ENCODE data around the gene VIM. TPM values are rescaled to one million over a fixed set of nuclear protein-coding genes. Genes with fewer than 3 reads are reported as not detected.

Gene VIM
- polyA plus RNA-seq, 1 donor (not counting 4 experiments of a cell fraction or from before 2014, with no cell fraction given): 495 TPM

- Histone ChIP-seq H3K4me2 (ENCODE audit: control insufficient read depth, extremely low read depth, insufficient read depth, low read depth, low read length) (peak overlapping the region; percentile 63), H3K9me3 (ENCODE audit: control insufficient read depth, low read depth, low read length) (peaks cover 5% of the 10 kb centered on the region), H3K4me3 (ENCODE audit: control insufficient read depth in 2 of 3, extremely low read depth in 1 of 3, insufficient read depth in 2 of 3, low read depth in 1 of 3, low read length in 3 of 3) (no peak overlapping the region), H4K20me1 (ENCODE audit: control insufficient read depth, extremely low read depth, insufficient read depth, low read length) (no peaks in the 10 kb centered on the region), H3K36me3 (ENCODE audit: control insufficient read depth in 2 of 2, extremely low read depth in 1 of 2, insufficient read depth in 2 of 2, low read length in 2 of 2) (no peaks in the 10 kb centered on the region), H3K27ac (ENCODE audit: control insufficient read depth, insufficient read depth, low read length) (no peak overlapping the region), H3K4me1 (ENCODE audit: control insufficient read depth, extremely low read depth, insufficient read depth, low read length) (no peaks in the 10 kb centered on the region), H3K79me2 (ENCODE audit: control insufficient read depth, insufficient read depth, low read length) (no peaks in the 10 kb centered on the region), H2AFZ (ENCODE audit: control insufficient read depth, low read length) (peak overlapping the region; percentile 65), H3K9ac (ENCODE audit: control insufficient read depth, extremely low read depth, insufficient read depth, low read length) (no peak overlapping the region), H3K27me3 (ENCODE audit: control insufficient read depth, extremely low read depth, insufficient read depth, low read length) (no peaks in the 10 kb centered on the region), H3K9me1 (ENCODE audit: control insufficient read depth, extremely low read depth, insufficient read depth, low read length) (no peaks in the 10 kb centered on the region)
- TF ChIP-seq, protein P1, sequence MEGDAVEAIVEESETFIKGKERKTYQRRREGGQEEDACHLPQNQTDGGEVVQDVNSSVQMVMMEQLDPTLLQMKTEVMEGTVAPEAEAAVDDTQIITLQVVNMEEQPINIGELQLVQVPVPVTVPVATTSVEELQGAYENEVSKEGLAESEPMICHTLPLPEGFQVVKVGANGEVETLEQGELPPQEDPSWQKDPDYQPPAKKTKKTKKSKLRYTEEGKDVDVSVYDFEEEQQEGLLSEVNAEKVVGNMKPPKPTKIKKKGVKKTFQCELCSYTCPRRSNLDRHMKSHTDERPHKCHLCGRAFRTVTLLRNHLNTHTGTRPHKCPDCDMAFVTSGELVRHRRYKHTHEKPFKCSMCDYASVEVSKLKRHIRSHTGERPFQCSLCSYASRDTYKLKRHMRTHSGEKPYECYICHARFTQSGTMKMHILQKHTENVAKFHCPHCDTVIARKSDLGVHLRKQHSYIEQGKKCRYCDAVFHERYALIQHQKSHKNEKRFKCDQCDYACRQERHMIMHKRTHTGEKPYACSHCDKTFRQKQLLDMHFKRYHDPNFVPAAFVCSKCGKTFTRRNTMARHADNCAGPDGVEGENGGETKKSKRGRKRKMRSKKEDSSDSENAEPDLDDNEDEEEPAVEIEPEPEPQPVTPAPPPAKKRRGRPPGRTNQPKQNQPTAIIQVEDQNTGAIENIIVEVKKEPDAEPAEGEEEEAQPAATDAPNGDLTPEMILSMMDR (optimal IDR thresholded peaks at IDR 0.05 in 1 of 3, IDR thresholded peaks at IDR 0.05 in 1 of 3, conservative IDR thresholded peaks at IDR 0.05 in 1 of 3; ENCODE audit: extremely low read depth in 1 of 3, insufficient read depth in 2 of 3, low read length in 3 of 3): peak; percentile 66 to 82 (median 71)
- TF ChIP-seq EZH2 (IDR thresholded peaks at IDR 0.05; ENCODE audit: low read length): no peak
- dilution Hi-C loops (cut with MboI; ENCODE audit: extremely low pct_ligation_motif_present, low sequenced_read_pairs): no loop called here
- FAIRE-seq (peak; percentile 84), DNase-seq (ENCODE audit: low read depth, low spot score) (no peak)
Measured at GRCh38 chr10:17257466-17258321, 29.7 kb downstream of the VIM start.

GRCh38 chr10:17262502-17262901 lies 34.5 kb downstream of the VIM start:
- Histone ChIP-seq H3K27me3 (ENCODE audit: control insufficient read depth, extremely low read depth, insufficient read depth, low read length) (no peaks in the 10 kb centered on the region), H3K4me1 (ENCODE audit: control insufficient read depth, extremely low read depth, insufficient read depth, low read length) (peaks cover 13% of the 10 kb centered on the region), H3K36me3 (ENCODE audit: control insufficient read depth in 2 of 2, extremely low read depth in 1 of 2, insufficient read depth in 2 of 2, low read length in 2 of 2) (no peaks in the 10 kb centered on the region), H3K9me1 (ENCODE audit: control insufficient read depth, extremely low read depth, insufficient read depth, low read length) (no peaks in the 10 kb centered on the region), H3K27ac (ENCODE audit: control insufficient read depth, insufficient read depth, low read length) (no peak overlapping the region), H2AFZ (ENCODE audit: control insufficient read depth, low read length) (no peak overlapping the region), H3K4me2 (ENCODE audit: control insufficient read depth, extremely low read depth, insufficient read depth, low read depth, low read length) (no peak overlapping the region), H4K20me1 (ENCODE audit: control insufficient read depth, extremely low read depth, insufficient read depth, low read length) (no peaks in the 10 kb centered on the region), H3K79me2 (ENCODE audit: control insufficient read depth, insufficient read depth, low read length) (no peaks in the 10 kb centered on the region), H3K9me3 (ENCODE audit: control insufficient read depth, low read depth, low read length) (peaks cover 9% of the 10 kb centered on the region), H3K4me3 (ENCODE audit: control insufficient read depth in 2 of 3, extremely low read depth in 1 of 3, insufficient read depth in 2 of 3, low read depth in 1 of 3, low read length in 3 of 3) (no peak overlapping the region), H3K9ac (ENCODE audit: control insufficient read depth, extremely low read depth, insufficient read depth, low read length) (no peak overlapping the region)
- dilution Hi-C loops (cut with MboI; ENCODE audit: extremely low pct_ligation_motif_present, low sequenced_read_pairs): no loop called here
- FAIRE-seq (no peak), DNase-seq (ENCODE audit: low read depth, low spot score) (no peak)
- TF ChIP-seq, protein P1 (optimal IDR thresholded peaks at IDR 0.05 in 1 of 3, IDR thresholded peaks at IDR 0.05 in 1 of 3, conservative IDR thresholded peaks at IDR 0.05 in 1 of 3; ENCODE audit: extremely low read depth in 1 of 3, insufficient read depth in 2 of 3, low read length in 3 of 3): no peak
- TF ChIP-seq EZH2 (IDR thresholded peaks at IDR 0.05; ENCODE audit: low read length): no peak

Measured in keratinocyte (primary cell).